Stimulated activated CD8-positive, alpha-beta memory T cell treated with anti-CD3 and anti-CD28 coated beads, Interleukin-15, amount 100 ng/mL, for 24 hours (primary cell): ENCODE results near the gene DDX54.
"Not testable (repeated sequence)": the region's sequence is repeated elsewhere in the genome, so short reads cannot be mapped to it uniquely, and the experiment has no call there.

ENCODE experiments used
- DNase-seq: peaks from one replicate; pipeline ENCODE4 v3.0.0-alpha.2; 2020; ENCODE audit warnings: low read depth

Gene DDX54

DNA sequence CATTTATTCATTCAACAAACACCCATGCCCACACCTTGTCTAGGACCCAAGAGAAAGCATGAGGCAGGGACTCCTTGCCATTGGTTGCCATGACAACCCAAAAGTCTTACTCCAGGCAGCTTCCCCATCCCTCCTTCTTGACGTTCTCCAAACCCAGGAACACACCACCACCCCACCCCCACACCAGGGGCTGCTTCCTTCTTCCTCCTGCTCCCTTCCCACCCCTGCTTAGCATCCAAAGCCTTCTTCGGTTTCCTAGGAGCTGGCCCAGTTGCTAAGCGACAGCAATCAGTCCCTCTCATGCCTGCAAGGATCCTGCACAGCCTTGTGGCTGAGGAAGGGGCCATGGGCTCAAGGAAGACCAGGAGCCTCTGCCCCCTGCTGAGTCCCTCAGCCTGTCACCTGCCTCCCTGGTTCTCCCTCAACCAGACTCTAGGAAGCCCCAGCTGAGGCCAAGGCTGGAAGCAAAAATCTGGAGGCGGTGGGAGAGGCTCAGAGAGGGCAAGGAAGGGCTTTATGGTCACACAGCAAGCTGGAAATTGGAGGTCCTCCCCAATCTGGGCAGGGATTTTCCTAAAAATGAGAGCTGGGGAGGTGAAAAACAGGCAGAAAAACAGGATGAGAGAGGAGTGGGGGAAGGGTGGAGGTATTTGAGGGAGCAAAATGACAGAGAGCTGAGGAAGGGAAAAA, 65.2 kb downstream of the DDX54 start:
- DNase-seq, result no peak

DNA sequence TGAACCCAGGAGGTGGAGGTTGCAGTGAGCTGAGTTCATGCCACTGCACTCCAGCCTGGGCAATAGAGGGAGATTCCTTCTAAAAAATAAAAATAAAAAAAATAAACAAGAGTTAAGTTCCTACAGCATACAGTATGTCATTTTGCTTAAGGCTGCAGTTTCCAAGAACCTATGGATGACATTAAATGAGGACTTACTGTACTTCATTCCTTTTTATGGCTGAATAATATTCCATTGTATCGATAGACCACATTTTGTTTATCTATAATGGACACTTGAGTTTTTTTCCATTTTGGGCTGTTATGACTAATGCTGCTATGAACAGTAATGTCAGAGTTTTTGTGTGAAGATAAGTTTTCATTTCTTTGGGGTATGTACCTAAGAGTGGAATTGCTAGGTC, 67.1 kb downstream of the DDX54 start:
- DNase-seq, result no peak

GRCh38 chr12:113117684-113118083, 67.6 kb downstream of the DDX54 start:
- DNase-seq, result not testable (repeated sequence)

DNA sequence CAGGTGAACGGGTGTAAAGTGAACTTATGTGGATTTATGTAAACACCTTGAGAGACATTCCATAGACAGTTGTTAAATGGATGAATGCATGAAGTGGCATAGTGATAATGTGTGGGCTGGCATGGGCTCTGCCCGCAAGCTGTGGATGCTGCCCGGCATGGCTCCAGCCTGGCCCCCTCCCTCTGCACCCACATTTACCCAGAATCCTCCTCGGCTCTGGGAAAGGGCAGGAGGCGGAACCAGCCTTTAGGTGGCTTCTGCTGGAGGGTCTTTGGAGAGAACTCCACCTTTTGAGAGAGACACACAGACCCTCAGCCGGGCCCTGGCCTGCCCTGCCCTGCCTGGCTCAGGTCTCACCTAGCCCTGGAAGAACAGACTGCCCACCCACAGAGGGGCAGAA, 68.4 kb downstream of the DDX54 start:
- DNase-seq, result no peak

- no peak for DNase-seq
Observed at GRCh38 chr12:113115455-113116126, 69.7 kb downstream of the DDX54 start.

DNA sequence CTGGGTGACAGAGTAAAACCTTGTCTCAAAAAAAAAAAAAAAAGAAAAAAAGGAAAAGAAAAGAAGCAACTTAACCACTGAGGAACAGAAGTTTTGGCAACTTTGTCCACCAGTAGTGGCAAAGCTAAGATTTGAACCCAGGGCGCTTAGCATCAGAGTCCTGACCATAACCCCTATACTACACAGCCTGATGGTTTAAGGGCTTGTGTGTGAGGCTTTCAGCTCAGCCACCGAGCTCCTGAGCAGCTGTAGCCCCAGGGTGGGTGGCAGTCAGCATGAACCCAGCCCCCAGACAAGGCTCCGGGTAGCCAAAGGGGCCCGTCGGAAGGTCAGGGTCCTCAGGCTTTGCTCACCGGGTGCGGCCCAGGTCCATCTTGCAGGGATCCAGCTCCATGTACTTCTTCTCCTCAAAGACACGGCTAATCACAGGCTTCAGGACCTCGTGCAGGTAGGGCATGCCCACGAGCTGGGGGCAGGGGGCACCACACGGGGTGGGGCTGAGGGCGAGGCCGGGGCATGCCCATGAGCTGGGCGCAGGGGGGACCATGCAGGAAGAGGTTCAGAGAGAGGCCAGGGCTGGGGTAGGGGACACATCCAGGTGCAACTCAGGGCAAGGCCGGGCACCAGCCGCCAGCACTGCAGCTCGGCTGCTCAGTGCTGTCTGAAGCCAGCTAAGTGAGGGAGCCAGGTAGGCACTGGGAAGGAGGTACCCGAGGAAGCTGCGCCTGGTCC, 70.7 kb downstream of the DDX54 start:
- no peak for DNase-seq

DNA sequence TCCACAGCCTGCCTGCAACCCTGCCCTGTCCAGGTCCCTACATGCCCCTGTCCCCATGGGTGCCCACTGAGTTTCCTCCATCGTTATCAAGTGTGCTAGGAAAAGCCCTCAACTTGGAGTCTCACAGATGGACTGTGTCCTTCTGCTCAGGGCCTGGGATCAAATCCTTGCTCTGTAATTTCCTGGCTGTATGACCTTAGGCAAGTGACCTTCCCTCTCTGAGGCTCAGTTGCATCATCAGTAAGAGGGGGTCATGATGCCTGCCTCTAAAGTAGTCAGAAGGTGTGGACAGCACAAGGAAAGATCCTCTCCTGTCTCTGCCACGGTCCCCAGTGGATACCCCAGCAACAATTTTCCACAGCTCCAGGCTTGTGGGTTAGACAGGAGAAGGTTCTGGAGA, 71.9 kb downstream of the DDX54 start:
- no peak for DNase-seq

DNA sequence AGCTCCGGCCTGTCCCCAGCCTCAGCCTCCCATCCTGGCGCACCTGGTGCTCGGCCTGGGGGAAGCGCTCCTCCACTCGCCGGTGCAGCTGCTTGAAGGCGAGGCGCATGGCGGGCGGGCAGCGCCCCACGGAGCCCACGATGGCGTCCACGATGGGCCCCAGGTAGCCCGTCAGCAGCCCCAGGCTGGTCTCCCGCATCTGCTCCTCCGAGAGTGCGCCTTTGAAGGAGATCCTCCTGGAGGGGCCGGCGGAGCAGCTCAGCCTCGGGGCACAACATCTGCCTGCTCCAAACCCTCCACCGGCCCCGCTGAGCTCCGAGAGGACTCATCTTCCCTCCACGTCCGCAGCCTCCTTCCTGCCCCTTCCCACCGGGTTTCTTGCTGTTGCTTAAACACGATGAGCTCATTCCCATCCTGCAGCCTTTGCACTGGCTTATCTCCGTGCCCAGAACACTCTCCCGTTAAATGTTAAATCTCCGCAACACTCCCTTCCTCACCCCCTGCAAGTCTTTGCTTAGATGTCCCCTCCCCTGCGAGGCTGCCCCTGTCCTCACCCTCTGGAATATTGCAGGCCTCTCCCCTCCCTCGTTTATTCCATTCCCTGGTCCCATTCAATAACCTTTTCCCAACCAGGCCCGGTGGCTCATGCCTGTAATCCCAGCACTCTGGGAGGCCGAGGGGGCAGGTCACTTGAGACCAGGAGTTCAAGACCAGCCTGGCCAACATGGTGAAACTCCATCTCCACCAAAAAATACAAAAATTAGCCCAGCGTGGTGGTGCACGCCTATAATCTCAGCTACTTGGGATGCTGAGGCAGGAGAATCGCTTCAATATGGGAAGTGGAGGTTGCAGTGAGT, 73.0 kb downstream of the DDX54 start:
- no peak for DNase-seq

GRCh38 chr12:113111247-113111646, 74.0 kb downstream of the DDX54 start:
- DNase-seq, result no peak

DNA sequence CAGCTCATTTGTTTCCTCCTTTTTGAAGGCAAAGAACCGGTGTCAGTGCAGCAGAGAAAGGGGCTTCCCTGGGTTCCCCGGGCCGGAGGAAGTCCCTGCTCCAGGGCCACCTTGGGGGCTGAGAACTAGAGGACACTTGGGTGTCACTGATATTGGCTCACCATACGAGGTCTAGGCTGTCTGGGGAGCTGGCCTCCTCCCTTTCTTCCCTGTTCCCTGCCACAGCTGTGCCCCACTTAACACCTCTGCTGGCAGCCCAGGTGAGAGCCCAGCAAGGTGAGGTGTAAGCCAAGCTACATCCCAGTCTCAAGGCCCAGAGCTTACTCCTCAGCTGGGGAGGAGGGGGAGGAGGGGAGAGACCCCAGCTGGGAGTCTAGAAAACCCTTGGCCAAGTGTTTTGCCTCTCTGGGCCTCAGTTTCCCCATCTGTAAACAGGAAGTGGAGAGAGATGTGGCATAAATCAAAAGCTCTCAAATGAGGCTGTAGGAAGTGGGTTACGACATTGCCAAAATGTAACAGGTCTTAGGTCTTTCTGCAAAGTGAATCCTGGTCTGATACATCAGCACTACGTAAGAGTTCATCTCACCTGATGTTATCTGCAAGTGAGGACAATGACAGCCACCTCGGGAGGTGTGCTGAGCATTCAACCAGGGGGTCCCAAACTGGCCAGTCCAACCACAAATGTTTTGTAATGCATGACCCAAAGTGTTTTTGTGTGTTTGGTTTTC, 75.2 kb downstream of the DDX54 start:
- no peak for DNase-seq

DNA sequence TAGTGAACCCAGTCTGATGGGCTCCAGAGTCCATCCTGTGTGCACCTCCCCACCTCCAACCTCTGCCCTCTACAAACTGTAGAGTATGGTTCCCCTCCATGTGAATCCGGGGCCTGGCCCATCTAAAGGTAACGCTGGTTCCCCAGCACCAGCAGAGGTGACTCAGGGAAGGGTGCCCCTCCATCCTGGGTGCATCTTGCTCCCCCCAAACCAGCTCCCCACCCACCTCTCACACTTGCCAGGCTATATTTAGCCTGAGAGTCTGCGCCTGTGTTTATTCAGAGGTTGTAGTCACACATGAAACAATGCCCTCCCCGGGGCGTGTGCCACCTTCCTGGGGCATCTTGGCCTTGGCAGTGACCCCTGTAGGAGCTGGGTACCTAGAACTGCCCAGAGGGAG, 75.9 kb downstream of the DDX54 start:
- no peak for DNase-seq

GRCh38 chr12:113108308-113108707, 77.0 kb downstream of the DDX54 start:
- DNase-seq, result no peak
